Measurements from ENCODE around the gene TMEM17. TPM values are rescaled to one million over a fixed set of nuclear protein-coding genes. Genes with fewer than 3 reads are reported as not detected.

TMEM17 gene
- polyA plus RNA-seq, 1 of the 3 experiments (the other 2 are of a cell fraction), result 5.5 TPM

- Histone ChIP-seq H3K4me1 (ENCODE audit: control insufficient read depth in 1 of 2, insufficient read depth in 2 of 2, low read depth in 1 of 2, low read length in 1 of 2) (peaks cover 0 to 12% of the 10 kb centered on the region in 2 experiments; a peak in 1 of 4 replicates), H3K4me2 (no peak overlapping the region), H4K20me1 (ENCODE audit: insufficient read depth) (no peaks in the 10 kb centered on the region), H3K36me3 (replicated peaks in 1 of 2; ENCODE audit: control insufficient read depth in 1 of 2, insufficient read depth in 2 of 2, low read length in 1 of 2) (no peaks in the 10 kb centered on the region), H3K79me2 (ENCODE audit: insufficient read depth) (no peaks in the 10 kb centered on the region), H3K27me3 (ENCODE audit: insufficient read depth) (no peaks in the 10 kb centered on the region), H3K4me3 (ENCODE audit: low read depth in 2 of 2, low read length in 1 of 2) (no peak overlapping the region), H2AFZ (ENCODE audit: low read depth) (no peak overlapping the region), H3F3A (replicated peaks; ENCODE audit: insufficient read depth) (no peaks in the 10 kb centered on the region), H3K9me3 (no peaks in the 10 kb centered on the region), H3K27ac (ENCODE audit: low read depth in 2 of 2, low read length in 1 of 2) (no peak overlapping the region), H3K9ac (no peak overlapping the region), H3K9me2 (no peaks in the 10 kb centered on the region)
- CTCF ChIA-PET, result interaction anchor here (1.3 to 14.0 kb wide), 4 partner anchors 11 to 327 kb away, joined by 3 to 304 read pairs (median 12); no protein-coding TSS in a partner anchor
- 88% methylated on average over 2 of the region's 3 CpGs for WGBS (ENCODE audit: low lambda C conversion rate)
- POLR2A ChIA-PET, result no interaction called here
- TF ChIP-seq RXRA (IDR thresholded peaks at IDR 0.05; ENCODE audit: borderline replicate concordance, low read depth), result no peak
- TF ChIP-seq GABPA (IDR thresholded peaks at IDR 0.05; ENCODE audit: low read depth), result no peak
- TF ChIP-seq, protein P1, sequence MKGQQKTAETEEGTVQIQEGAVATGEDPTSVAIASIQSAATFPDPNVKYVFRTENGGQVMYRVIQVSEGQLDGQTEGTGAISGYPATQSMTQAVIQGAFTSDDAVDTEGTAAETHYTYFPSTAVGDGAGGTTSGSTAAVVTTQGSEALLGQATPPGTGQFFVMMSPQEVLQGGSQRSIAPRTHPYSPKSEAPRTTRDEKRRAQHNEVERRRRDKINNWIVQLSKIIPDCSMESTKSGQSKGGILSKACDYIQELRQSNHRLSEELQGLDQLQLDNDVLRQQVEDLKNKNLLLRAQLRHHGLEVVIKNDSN (IDR thresholded peaks at IDR 0.05; ENCODE audit: borderline replicate concordance, low read depth), result no peak
- no peak for TF ChIP-seq EZH2phosphoT487 (IDR thresholded peaks at IDR 0.05; ENCODE audit: borderline replicate concordance, low read depth)
- TF ChIP-seq, protein P2, sequence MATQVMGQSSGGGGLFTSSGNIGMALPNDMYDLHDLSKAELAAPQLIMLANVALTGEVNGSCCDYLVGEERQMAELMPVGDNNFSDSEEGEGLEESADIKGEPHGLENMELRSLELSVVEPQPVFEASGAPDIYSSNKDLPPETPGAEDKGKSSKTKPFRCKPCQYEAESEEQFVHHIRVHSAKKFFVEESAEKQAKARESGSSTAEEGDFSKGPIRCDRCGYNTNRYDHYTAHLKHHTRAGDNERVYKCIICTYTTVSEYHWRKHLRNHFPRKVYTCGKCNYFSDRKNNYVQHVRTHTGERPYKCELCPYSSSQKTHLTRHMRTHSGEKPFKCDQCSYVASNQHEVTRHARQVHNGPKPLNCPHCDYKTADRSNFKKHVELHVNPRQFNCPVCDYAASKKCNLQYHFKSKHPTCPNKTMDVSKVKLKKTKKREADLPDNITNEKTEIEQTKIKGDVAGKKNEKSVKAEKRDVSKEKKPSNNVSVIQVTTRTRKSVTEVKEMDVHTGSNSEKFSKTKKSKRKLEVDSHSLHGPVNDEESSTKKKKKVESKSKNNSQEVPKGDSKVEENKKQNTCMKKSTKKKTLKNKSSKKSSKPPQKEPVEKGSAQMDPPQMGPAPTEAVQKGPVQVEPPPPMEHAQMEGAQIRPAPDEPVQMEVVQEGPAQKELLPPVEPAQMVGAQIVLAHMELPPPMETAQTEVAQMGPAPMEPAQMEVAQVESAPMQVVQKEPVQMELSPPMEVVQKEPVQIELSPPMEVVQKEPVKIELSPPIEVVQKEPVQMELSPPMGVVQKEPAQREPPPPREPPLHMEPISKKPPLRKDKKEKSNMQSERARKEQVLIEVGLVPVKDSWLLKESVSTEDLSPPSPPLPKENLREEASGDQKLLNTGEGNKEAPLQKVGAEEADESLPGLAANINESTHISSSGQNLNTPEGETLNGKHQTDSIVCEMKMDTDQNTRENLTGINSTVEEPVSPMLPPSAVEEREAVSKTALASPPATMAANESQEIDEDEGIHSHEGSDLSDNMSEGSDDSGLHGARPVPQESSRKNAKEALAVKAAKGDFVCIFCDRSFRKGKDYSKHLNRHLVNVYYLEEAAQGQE (IDR thresholded peaks at IDR 0.05; ENCODE audit: low read depth, low read length), result no peak
- TF ChIP-seq FOXM1 (IDR thresholded peaks at IDR 0.05; ENCODE audit: low read depth), result no peak
- no peak for TF ChIP-seq MEF2A (IDR thresholded peaks at IDR 0.05; ENCODE audit: borderline replicate concordance, low read depth)
- TF ChIP-seq SMC3 (IDR thresholded peaks at IDR 0.05; ENCODE audit: low read depth, low read length), result no peak
- no peak for TF ChIP-seq EP300 (IDR thresholded peaks at IDR 0.05; ENCODE audit: borderline replicate concordance in 1 of 2, low read depth in 1 of 2, low read length in 1 of 2)
- TF ChIP-seq USF2 (IDR thresholded peaks at IDR 0.05; ENCODE audit: borderline replicate concordance, low read depth, low read length), result no peak
- TF ChIP-seq FOSL2 (IDR thresholded peaks at IDR 0.05; ENCODE audit: borderline replicate concordance, low read depth), result no peak
- TF ChIP-seq FOXJ3 (CRISPR knock-in tag; IDR thresholded peaks at IDR 0.05), result no peak
- TF ChIP-seq, protein P3, sequence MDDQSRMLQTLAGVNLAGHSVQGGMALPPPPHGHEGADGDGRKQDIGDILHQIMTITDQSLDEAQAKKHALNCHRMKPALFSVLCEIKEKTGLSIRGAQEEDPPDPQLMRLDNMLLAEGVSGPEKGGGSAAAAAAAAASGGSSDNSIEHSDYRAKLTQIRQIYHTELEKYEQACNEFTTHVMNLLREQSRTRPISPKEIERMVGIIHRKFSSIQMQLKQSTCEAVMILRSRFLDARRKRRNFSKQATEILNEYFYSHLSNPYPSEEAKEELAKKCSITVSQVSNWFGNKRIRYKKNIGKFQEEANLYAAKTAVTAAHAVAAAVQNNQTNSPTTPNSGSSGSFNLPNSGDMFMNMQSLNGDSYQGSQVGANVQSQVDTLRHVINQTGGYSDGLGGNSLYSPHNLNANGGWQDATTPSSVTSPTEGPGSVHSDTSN (IDR thresholded peaks at IDR 0.05), result no peak
- no peak for TF ChIP-seq RFX5 (IDR thresholded peaks at IDR 0.05; ENCODE audit: low read length)
- TF ChIP-seq TCF12 (IDR thresholded peaks at IDR 0.05), result no peak
- DNase-seq, result no peak
These were observed 46.9 kb downstream of the TMEM17 start for GRCh38 chr2:62459106-62459505.

All from SK-N-SH (cell line).